C4-2B (cell line): Measurements from ENCODE around the gene PTPRN2.

Experiments used
- ZFX ChIP-seq: fragments of 450-650 bp; IDR thresholded peaks from 2 replicates; pipeline ENCODE4 v1.6.1; 2017
- TF ChIP-seq, protein P1 (sequence below): fragments of 450-650 bp; conservative IDR thresholded peaks from 2 replicates; pipeline ENCODE4 v1.5.1; 2017; ENCODE audit warnings: mild to moderate bottlenecking

DNA sequence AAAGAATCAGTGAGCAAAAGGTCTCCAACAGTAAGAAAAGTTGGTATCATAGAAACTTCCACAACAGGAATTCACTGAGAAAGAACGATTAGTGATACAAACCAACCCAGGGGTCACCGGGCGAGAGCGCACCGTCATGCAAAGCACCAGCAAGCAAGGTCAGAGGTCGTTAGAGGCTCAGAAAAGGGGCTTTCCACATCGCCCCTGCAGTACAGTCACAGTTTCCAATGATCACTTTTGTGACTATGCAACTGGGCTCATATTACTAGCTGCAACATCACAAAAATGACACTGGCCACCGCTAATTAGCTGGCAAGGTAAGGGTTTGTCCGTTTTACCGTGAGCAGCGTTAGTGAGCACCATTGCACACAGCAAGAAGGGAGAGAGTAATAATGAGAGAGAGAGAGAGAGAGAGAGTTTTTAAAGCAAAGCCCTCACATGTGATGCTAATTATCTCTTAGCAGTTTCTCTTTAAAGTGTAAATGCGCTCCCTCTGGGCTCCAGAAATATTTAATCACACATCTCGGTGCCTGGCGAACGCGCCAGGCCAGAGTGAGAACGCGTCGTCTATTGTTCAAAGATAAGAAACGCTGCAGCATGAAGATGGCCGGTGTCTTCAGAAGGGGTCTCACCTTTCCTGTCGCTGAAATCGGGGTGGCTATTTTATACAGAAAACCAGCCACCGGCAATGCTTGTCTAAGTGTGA is 1013.4 kb downstream of the PTPRN2 start:
- TF ChIP-seq, protein P1, sequence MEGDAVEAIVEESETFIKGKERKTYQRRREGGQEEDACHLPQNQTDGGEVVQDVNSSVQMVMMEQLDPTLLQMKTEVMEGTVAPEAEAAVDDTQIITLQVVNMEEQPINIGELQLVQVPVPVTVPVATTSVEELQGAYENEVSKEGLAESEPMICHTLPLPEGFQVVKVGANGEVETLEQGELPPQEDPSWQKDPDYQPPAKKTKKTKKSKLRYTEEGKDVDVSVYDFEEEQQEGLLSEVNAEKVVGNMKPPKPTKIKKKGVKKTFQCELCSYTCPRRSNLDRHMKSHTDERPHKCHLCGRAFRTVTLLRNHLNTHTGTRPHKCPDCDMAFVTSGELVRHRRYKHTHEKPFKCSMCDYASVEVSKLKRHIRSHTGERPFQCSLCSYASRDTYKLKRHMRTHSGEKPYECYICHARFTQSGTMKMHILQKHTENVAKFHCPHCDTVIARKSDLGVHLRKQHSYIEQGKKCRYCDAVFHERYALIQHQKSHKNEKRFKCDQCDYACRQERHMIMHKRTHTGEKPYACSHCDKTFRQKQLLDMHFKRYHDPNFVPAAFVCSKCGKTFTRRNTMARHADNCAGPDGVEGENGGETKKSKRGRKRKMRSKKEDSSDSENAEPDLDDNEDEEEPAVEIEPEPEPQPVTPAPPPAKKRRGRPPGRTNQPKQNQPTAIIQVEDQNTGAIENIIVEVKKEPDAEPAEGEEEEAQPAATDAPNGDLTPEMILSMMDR = no peak
- no peak for TF ChIP-seq ZFX
